Measurements from ENCODE around the gene ONECUT3. TPM values are rescaled to one million over a fixed set of nuclear protein-coding genes. Genes with fewer than 3 reads are reported as not detected.

The ONECUT3 gene
- total and polyA plus RNA-seq, 9 of the 15 experiments (the other 6 are each of a cell fraction or from before 2014, with no cell fraction given) = not detected

DNA sequence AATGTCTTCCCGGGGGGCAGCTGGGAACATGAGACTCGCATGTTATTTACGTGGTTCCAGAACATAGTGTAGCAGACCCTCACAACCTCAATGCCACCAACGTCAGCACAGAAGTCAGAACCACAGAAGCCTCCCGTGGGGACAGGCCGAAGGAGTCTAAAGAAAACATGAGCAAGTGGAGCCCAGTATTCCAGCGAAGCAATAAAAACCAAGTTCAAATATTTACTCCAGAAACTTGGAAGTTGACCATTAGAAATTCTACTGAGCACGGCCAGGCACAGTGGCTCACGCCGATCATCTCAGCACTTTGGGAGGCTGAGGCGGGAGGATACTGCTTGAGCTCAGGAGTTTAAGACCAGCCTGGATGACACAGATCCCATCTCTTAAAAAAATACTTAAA is 76.7 kb downstream of the ONECUT3 start:
- CTCF ChIA-PET (ENCODE audit: low intra/inter-chr PET ratio) = no interaction called here
- in situ Hi-C loops (cut with MboI) = no loop called here

DNA sequence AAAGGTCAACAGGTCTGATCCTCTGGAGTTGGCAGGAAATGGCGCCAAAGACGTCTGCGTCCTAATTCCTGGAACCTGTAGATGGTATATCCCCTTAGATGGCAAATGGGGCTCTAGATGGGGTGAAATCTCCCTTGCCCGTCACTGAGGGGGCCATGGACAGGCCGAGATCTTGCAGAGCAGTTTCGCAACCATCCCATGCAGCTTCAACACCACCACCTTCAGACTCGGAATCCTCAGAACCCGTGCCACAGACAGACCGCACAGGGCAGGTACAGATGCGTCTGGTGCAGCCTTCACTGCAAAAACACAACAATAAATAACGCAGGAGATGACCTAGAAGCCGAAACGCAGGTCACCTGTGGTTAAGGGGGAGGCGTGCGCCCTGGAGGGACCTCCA is 77.3 kb downstream of the ONECUT3 start:
- no peak overlapping the region for H3K9ac ChIP-seq (ENCODE audit: insufficient read depth in 1 of 2, low read depth in 2 of 2, low read length in 2 of 2)
- 87% methylated on average over 15 of the region's 15 CpGs for WGBS (ENCODE audit: insufficient coverage, low coverage, missing lambda C conversion rate)
- H4K20me1 ChIP-seq (replicated peaks; ENCODE audit: control insufficient read depth, insufficient read depth, low read length) = no peaks in the 10 kb centered on the region; the same call in 1 of the 2 replicates
- TF ChIP-seq, protein P1, sequence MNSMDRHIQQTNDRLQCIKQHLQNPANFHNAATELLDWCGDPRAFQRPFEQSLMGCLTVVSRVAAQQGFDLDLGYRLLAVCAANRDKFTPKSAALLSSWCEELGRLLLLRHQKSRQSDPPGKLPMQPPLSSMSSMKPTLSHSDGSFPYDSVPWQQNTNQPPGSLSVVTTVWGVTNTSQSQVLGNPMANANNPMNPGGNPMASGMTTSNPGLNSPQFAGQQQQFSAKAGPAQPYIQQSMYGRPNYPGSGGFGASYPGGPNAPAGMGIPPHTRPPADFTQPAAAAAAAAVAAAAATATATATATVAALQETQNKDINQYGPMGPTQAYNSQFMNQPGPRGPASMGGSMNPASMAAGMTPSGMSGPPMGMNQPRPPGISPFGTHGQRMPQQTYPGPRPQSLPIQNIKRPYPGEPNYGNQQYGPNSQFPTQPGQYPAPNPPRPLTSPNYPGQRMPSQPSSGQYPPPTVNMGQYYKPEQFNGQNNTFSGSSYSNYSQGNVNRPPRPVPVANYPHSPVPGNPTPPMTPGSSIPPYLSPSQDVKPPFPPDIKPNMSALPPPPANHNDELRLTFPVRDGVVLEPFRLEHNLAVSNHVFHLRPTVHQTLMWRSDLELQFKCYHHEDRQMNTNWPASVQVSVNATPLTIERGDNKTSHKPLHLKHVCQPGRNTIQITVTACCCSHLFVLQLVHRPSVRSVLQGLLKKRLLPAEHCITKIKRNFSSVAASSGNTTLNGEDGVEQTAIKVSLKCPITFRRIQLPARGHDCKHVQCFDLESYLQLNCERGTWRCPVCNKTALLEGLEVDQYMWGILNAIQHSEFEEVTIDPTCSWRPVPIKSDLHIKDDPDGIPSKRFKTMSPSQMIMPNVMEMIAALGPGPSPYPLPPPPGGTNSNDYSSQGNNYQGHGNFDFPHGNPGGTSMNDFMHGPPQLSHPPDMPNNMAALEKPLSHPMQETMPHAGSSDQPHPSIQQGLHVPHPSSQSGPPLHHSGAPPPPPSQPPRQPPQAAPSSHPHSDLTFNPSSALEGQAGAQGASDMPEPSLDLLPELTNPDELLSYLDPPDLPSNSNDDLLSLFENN (IDR thresholded peaks at IDR 0.05; ENCODE audit: low read depth in 2 of 2, low read length in 2 of 2) = no peak
- no peak for TF ChIP-seq NCOR1 (IDR thresholded peaks at IDR 0.05)
- TF ChIP-seq, protein P2, sequence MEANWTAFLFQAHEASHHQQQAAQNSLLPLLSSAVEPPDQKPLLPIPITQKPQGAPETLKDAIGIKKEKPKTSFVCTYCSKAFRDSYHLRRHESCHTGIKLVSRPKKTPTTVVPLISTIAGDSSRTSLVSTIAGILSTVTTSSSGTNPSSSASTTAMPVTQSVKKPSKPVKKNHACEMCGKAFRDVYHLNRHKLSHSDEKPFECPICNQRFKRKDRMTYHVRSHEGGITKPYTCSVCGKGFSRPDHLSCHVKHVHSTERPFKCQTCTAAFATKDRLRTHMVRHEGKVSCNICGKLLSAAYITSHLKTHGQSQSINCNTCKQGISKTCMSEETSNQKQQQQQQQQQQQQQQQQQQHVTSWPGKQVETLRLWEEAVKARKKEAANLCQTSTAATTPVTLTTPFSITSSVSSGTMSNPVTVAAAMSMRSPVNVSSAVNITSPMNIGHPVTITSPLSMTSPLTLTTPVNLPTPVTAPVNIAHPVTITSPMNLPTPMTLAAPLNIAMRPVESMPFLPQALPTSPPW (CRISPR knock-in tag; IDR thresholded peaks at IDR 0.05) = no peak
- TF ChIP-seq FOXK1 (CRISPR knock-in tag; IDR thresholded peaks at IDR 0.05; ENCODE audit: borderline replicate concordance) = no peak
- TF ChIP-seq CEBPB (tag; IDR thresholded peaks at IDR 0.05) = peak; percentile 64
- no peaks in the 10 kb centered on the region for H3K9me3 ChIP-seq (replicated peaks; ENCODE audit: control insufficient read depth, insufficient read depth, low read depth, low read length)
- H3K4me3 ChIP-seq = no peak overlapping the region
- no peak for ATAC-seq
- H3K79me2 ChIP-seq (ENCODE audit: control insufficient read depth, insufficient read depth, low read length) = peaks cover 68% of the 10 kb centered on the region
- no peak overlapping the region for H2AFZ ChIP-seq (ENCODE audit: low read depth, low read length)
- H3K27me3 ChIP-seq (ENCODE audit: control insufficient read depth in 2 of 2, insufficient read depth in 2 of 2, low read length in 2 of 2) = no peaks in the 10 kb centered on the region
- no TSS peak for BruUV-seq (replicated peaks)
- intact Hi-C loops (cut with micrococcal nuclease) = no loop called here
- H3K4me2 ChIP-seq (ENCODE audit: insufficient read depth, low read length) = no peak overlapping the region
- H3K36me3 ChIP-seq (ENCODE audit: control insufficient read depth, insufficient read depth, low read length) = peaks cover 70% of the 10 kb centered on the region; the same call in 2 of the 3 replicates
- in situ Hi-C loops (cut with MboI) = no loop called here
- CTCF ChIA-PET (ENCODE audit: low intra/inter-chr PET ratio) = no interaction called here
- no peak for DNase-seq (ENCODE audit: extremely low read depth in 1 of 4, low spot score in 3 of 4)
- no peaks in the 10 kb centered on the region for H3K9me1 ChIP-seq (ENCODE audit: control insufficient read depth, insufficient read depth, low read length)
- peaks cover 11 to 73% of the 10 kb centered on the region in 2 experiments for H3K4me1 ChIP-seq (replicated peaks in 1 of 2; ENCODE audit: control insufficient read depth in 2 of 2, insufficient read depth in 2 of 2, low read length in 2 of 2)
- H3K27ac ChIP-seq (ENCODE audit: extremely low read depth, low read depth, low read length) = no peak overlapping the region
- FAIRE-seq = no peak
- POLR2A ChIA-PET = interaction anchor here (0.7 to 1.9 kb wide), 6 partner anchors 10 to 543 kb away, joined by 3 to 9 read pairs (median 3); no protein-coding TSS in a partner anchor

More for the DNA sequence above, 76.7 kb downstream of the ONECUT3 start:
- peaks cover 4 to 68% of the 10 kb centered on the region in 2 experiments for H3K4me1 ChIP-seq (replicated peaks in 1 of 2; ENCODE audit: control insufficient read depth in 2 of 2, insufficient read depth in 2 of 2, low read length in 2 of 2)
- H3K79me2 ChIP-seq (ENCODE audit: control insufficient read depth, insufficient read depth, low read length) = peaks cover 67% of the 10 kb centered on the region
- no peak overlapping the region for H3K4me3 ChIP-seq
- DNase-seq (ENCODE audit: extremely low read depth in 1 of 4, low spot score in 3 of 4) = no peak
- peaks cover 71% of the 10 kb centered on the region; the same call in 2 of the 3 replicates for H3K36me3 ChIP-seq (ENCODE audit: control insufficient read depth, insufficient read depth, low read length)
- no peak overlapping the region for H3K27ac ChIP-seq (ENCODE audit: extremely low read depth, low read depth, low read length)
- TF ChIP-seq ADNP (tag; IDR thresholded peaks at IDR 0.05) = 0 out of 2 replicates have a peak, but pooled peaks have one; percentile 3
- TF ChIP-seq ZNF165 (CRISPR knock-in tag; IDR thresholded peaks at IDR 0.05; ENCODE audit: borderline replicate concordance) = no peak
- no peak overlapping the region for H3K9ac ChIP-seq (ENCODE audit: insufficient read depth in 1 of 2, low read depth in 2 of 2, low read length in 2 of 2)
- intact Hi-C loops (cut with micrococcal nuclease) = no loop called here
- POLR2A ChIA-PET = interaction anchor here (0.7 to 1.9 kb wide), 6 partner anchors 10 to 544 kb away, joined by 3 to 9 read pairs (median 3); no protein-coding TSS in a partner anchor
- no peak for ATAC-seq
- 94% methylated on average over 11 of the region's 11 CpGs for WGBS (ENCODE audit: insufficient coverage, low coverage, missing lambda C conversion rate)
- H3K9me1 ChIP-seq (ENCODE audit: control insufficient read depth, insufficient read depth, low read length) = no peaks in the 10 kb centered on the region
- H3K9me3 ChIP-seq (replicated peaks; ENCODE audit: control insufficient read depth, insufficient read depth, low read depth, low read length) = no peaks in the 10 kb centered on the region
- no peaks in the 10 kb centered on the region; the same call in 1 of the 2 replicates for H4K20me1 ChIP-seq (replicated peaks; ENCODE audit: control insufficient read depth, insufficient read depth, low read length)
- no peak overlapping the region for H2AFZ ChIP-seq (ENCODE audit: low read depth, low read length)
- no peak for FAIRE-seq
- BruUV-seq (replicated peaks) = no TSS peak
- no peaks in the 10 kb centered on the region for H3K27me3 ChIP-seq (ENCODE audit: control insufficient read depth in 2 of 2, insufficient read depth in 2 of 2, low read length in 2 of 2)
- no peak overlapping the region for H3K4me2 ChIP-seq (ENCODE audit: insufficient read depth, low read length)
